Peyer's patch (tissue), 4 donors: ENCODE results near the gene LOXHD1. TPM values are rescaled to one million over a fixed set of nuclear protein-coding genes. Genes with fewer than 3 reads are reported as not detected.

Experiments
- DNase-seq, 3 donors: peaks; one replicate each; pipeline ENCODE4 v3.0.0-alpha.2; 2017 to 2019
- H3K27ac ChIP-seq, 4 donors: fragments of 200-600 bp; sonication (generic); one replicate each; pipeline ENCODE4 v1.5.1; 2016 to 2019
- H3K27me3 ChIP-seq, 2 donors: fragments of 200-600 bp; sonication (generic); one replicate each; pipeline ENCODE4 v1.5.1; 2019
- H3K36me3 ChIP-seq, 3 donors: fragments of 200-600 bp; sonication (generic); one replicate each; pipeline ENCODE4 v1.5.1; 2016 to 2019
- H3K4me1 ChIP-seq, 4 donors: fragments of 200-600 bp; sonication (generic); one replicate each; pipeline ENCODE4 v1.5.1; 2016 to 2019
- H3K4me3 ChIP-seq, 4 donors: fragments of 200-600 bp; sonication (generic); 1 replicate in 3 of 4; 2 replicates in 1 of 4; pipeline ENCODE4 v1.5.1; 2016 to 2019; ENCODE audit warnings: mild to moderate bottlenecking in 1 of 4
- H3K9me3 ChIP-seq, 4 donors: fragments of 200-600 bp; sonication (generic); one replicate each; pipeline ENCODE4 v1.5.1; 2016 to 2019; ENCODE audit warnings: mild to moderate bottlenecking in 1 of 4
- POLR2A ChIP-seq, 2 donors: fragments of 450-650 bp; IDR thresholded peaks; one replicate each; pipeline ENCODE4 v1.5.1; 2017; ENCODE audit warnings: antibody characterized with exemption in 2 of 2, mild to moderate bottlenecking in 2 of 2, moderate library complexity in 2 of 2
- total RNA-seq, 4 donors: library from RNA; depleted of rRNA; stranded (reverse); fragments of >200 nt; gene quantifications; one replicate each; pipeline ENCODE4 v1.1.0, GENCODE V29; 2016
- TF ChIP-seq, protein P1 (sequence below), 6 experiments: fragments of 450-650 bp in 4 of 6; fragments of 200-600 bp in 2 of 6; sonication (generic) in 1 of 6; IDR thresholded peaks; one replicate each; pipeline ENCODE4 v1.5.1; 2017 to 2019; ENCODE audit warnings: antibody characterized with exemption in 6 of 6, mild to moderate bottlenecking in 3 of 6, moderate library complexity in 1 of 6

Gene LOXHD1
- total RNA-seq, 4 donors from 2014 or later, result 0.19 to 0.83 TPM; not detected in 2

GRCh38 chr18:46555213-46555612 is 101.8 kb downstream of the LOXHD1 start:
- Histone ChIP-seq H3K9me3 (no peaks in the 10 kb centered on the region), H3K27me3 (no peaks in the 10 kb centered on the region), H3K4me3 (no peak overlapping the region), H3K36me3 (no peaks in the 10 kb centered on the region), H3K27ac (no peak overlapping the region), H3K4me1 (no peaks in the 10 kb centered on the region)
- DNase-seq, result no peak
- TF ChIP-seq, protein P1, sequence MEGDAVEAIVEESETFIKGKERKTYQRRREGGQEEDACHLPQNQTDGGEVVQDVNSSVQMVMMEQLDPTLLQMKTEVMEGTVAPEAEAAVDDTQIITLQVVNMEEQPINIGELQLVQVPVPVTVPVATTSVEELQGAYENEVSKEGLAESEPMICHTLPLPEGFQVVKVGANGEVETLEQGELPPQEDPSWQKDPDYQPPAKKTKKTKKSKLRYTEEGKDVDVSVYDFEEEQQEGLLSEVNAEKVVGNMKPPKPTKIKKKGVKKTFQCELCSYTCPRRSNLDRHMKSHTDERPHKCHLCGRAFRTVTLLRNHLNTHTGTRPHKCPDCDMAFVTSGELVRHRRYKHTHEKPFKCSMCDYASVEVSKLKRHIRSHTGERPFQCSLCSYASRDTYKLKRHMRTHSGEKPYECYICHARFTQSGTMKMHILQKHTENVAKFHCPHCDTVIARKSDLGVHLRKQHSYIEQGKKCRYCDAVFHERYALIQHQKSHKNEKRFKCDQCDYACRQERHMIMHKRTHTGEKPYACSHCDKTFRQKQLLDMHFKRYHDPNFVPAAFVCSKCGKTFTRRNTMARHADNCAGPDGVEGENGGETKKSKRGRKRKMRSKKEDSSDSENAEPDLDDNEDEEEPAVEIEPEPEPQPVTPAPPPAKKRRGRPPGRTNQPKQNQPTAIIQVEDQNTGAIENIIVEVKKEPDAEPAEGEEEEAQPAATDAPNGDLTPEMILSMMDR (IDR thresholded peaks at IDR 0.05), result no peak
- no peak for TF ChIP-seq POLR2A (IDR thresholded peaks at IDR 0.05)

DNA sequence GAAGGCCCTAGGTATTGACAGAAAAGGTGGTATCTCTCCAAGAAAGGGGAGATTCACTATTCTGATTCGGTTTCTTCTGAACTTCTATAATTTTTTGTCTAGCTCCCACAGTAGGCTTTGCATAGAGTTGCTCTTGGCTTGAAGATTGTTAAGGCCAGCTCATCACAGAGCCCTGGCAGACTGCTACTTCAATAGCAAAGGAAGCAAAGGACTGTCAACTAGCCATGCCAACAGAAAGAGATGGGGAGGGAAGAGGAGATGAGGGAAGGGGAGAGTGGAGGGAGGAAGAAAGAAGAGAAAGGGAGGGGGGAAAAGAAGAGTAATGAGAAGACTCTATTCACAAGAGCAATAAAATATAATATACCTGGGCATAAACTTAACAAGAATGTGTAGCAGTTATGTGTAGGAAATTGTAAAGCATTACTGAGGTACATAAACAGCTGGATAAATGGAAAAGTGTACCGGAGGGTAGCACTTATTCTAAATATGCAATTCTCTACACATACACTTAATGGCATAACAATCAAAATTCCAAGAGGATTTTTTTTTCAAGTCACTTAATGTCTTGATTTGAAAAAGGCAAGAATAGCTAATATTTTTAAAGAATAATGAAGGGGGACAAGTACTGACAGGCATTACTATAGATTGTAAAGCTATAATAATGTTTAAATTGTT is 102.5 kb downstream of the LOXHD1 start:
- no peak for TF ChIP-seq POLR2A (IDR thresholded peaks at IDR 0.05)
- TF ChIP-seq, protein P1 (IDR thresholded peaks at IDR 0.05), result no peak
- H3K4me3 ChIP-seq, result no peak overlapping the region
- H3K27me3 ChIP-seq, result no peaks in the 10 kb centered on the region
- no peaks in the 10 kb centered on the region for H3K9me3 ChIP-seq
- DNase-seq, result no peak
- H3K36me3 ChIP-seq, result no peaks in the 10 kb centered on the region
- H3K4me1 ChIP-seq, result no peaks in the 10 kb centered on the region
- no peak overlapping the region for H3K27ac ChIP-seq

- DNase-seq, result no peak
- Histone ChIP-seq H3K4me1 (no peaks in the 10 kb centered on the region), H3K36me3 (no peaks in the 10 kb centered on the region), H3K9me3 (no peaks in the 10 kb centered on the region), H3K4me3 (no peak overlapping the region), H3K27ac (no peak overlapping the region), H3K27me3 (no peaks in the 10 kb centered on the region)
- TF ChIP-seq, protein P1 (IDR thresholded peaks at IDR 0.05), result no peak
- no peak for TF ChIP-seq POLR2A (IDR thresholded peaks at IDR 0.05)
These were observed 106.4 kb downstream of the LOXHD1 start for GRCh38 chr18:46550609-46551008.

GRCh38 chr18:46547520-46547919 is 109.5 kb downstream of the LOXHD1 start:
- H3K27ac ChIP-seq, result no peak overlapping the region
- no peaks in the 10 kb centered on the region for H3K36me3 ChIP-seq
- no peaks in the 10 kb centered on the region for H3K27me3 ChIP-seq
- H3K4me1 ChIP-seq, result no peaks in the 10 kb centered on the region
- no peak for TF ChIP-seq POLR2A (IDR thresholded peaks at IDR 0.05)
- TF ChIP-seq, protein P1 (IDR thresholded peaks at IDR 0.05), result no peak
- H3K9me3 ChIP-seq, result no peaks in the 10 kb centered on the region
- H3K4me3 ChIP-seq, result no peak overlapping the region
- DNase-seq, result no peak

DNA sequence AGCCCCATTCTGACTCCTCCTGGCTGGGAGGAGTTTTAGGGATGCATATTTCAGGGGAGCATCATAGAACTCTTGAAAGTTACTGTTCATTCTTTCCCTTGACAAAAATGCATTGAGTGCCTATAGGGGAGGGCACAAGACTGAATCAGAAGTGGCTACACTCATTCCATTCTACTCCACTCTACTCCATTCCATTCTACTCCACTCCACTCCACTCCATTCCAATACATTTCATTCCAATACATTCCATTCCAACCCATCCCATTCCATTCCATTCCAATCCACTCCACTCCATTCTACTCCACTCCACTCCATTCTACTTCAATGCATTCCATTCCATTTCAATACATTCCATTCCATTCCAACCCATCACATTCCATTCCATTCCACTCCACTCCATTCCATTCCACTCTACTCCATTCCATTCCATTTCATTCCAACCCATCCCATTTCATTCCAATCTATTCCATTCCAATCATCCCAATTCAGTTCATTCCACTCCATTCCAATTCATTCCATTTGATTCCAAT is 110.8 kb downstream of the LOXHD1 start:
- no peak overlapping the region for H3K27ac ChIP-seq
- H3K36me3 ChIP-seq, result no peaks in the 10 kb centered on the region
- TF ChIP-seq, protein P1 (IDR thresholded peaks at IDR 0.05), result no peak
- no peak for TF ChIP-seq POLR2A (IDR thresholded peaks at IDR 0.05)
- no peaks in the 10 kb centered on the region for H3K9me3 ChIP-seq
- no peak overlapping the region for H3K4me3 ChIP-seq
- DNase-seq, result no peak
- H3K4me1 ChIP-seq, result no peaks in the 10 kb centered on the region
- no peaks in the 10 kb centered on the region for H3K27me3 ChIP-seq
